Measurements from ENCODE around the gene ISL2.

DNA sequence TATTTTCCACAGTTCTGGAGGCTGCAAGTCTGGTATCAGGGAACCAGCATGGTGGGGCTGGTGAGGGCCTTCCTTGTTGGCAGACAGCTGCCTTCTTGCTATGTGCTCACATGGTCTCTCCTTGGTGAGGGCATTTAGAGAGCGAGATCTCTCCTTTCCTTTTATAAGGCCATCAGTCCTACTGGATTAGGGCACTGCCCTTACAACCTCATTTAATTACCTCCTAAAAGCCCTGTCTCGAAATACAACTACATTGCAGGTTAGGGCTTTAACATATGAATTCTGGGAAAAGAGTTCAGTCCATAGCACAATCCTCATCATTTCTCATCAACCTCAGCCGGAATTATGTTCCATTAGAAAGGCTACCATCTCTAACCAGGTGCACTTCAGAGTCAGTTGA, 21.9 kb downstream of the ISL2 start:
- TF ChIP-seq, protein P1, sequence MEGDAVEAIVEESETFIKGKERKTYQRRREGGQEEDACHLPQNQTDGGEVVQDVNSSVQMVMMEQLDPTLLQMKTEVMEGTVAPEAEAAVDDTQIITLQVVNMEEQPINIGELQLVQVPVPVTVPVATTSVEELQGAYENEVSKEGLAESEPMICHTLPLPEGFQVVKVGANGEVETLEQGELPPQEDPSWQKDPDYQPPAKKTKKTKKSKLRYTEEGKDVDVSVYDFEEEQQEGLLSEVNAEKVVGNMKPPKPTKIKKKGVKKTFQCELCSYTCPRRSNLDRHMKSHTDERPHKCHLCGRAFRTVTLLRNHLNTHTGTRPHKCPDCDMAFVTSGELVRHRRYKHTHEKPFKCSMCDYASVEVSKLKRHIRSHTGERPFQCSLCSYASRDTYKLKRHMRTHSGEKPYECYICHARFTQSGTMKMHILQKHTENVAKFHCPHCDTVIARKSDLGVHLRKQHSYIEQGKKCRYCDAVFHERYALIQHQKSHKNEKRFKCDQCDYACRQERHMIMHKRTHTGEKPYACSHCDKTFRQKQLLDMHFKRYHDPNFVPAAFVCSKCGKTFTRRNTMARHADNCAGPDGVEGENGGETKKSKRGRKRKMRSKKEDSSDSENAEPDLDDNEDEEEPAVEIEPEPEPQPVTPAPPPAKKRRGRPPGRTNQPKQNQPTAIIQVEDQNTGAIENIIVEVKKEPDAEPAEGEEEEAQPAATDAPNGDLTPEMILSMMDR (IDR thresholded peaks at IDR 0.05; ENCODE audit: borderline replicate concordance, extremely low read depth, low read length, poor library complexity, severe bottlenecking): no peak
- TF ChIP-seq EZH2 (IDR thresholded peaks at IDR 0.05; ENCODE audit: borderline replicate concordance, low read depth, low read length, severe bottlenecking): no peak
